HK-2 (cell line): Measurements from ENCODE around the gene GINS1.
A peak's percentile ranks its signal among the peaks of the same experiment; 100 is the strongest.
"Not testable (repeated sequence)": the region's sequence is repeated elsewhere in the genome, so short reads cannot be mapped to it uniquely, and the experiment has no call there.

ENCODE experiments used
- DNase-seq: peaks from one replicate; pipeline ENCODE4 v3.0.0-alpha.2; 2018; ENCODE audit not compliant: unreplicated experiment

The GINS1 gene

GRCh38 chr20:25453035-25453810 lies 45.8 kb downstream of the GINS1 start:
- peak; percentile 60 for DNase-seq

GRCh38 chr20:25454153-25454900 lies 46.9 kb downstream of the GINS1 start:
- no peak for DNase-seq

DNA sequence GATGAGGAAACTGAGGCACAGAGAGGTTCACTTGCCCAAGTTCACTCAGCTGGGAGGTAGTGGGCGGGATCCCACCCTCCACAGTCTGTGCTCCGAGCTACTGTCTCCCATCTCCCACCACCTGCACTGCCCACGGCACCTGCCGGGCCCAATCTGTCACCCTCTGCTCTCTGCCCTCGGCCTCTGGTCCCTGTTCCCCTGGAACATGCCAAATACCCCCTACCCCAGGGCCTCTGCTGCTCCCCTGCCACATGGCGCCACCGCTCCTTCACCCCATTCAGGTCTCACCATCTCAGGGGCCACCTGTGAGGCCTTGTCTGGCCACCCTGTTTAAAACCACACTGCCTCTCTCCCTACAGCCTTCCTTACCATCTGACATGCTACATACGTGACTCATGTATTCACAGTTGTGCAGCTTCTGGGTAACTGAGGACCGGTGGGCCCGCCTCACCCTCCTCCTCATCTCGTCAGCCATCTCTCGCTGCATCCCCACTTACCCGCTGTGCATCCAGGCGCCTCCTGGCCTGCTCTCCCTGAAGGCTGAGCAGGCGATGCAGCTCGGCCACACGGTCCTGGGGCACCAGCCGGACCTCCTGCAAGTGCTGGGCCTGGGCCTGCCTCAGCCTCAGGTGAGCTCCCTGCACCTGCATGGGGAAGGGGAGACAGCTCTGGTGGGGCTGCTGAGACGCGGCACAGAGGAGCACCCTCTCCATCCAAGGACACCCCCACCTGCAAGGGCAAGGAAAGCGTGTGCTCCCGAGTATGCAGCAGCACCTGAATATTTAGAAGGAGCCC lies 50.6 kb downstream of the GINS1 start:
- no peak for DNase-seq

DNA sequence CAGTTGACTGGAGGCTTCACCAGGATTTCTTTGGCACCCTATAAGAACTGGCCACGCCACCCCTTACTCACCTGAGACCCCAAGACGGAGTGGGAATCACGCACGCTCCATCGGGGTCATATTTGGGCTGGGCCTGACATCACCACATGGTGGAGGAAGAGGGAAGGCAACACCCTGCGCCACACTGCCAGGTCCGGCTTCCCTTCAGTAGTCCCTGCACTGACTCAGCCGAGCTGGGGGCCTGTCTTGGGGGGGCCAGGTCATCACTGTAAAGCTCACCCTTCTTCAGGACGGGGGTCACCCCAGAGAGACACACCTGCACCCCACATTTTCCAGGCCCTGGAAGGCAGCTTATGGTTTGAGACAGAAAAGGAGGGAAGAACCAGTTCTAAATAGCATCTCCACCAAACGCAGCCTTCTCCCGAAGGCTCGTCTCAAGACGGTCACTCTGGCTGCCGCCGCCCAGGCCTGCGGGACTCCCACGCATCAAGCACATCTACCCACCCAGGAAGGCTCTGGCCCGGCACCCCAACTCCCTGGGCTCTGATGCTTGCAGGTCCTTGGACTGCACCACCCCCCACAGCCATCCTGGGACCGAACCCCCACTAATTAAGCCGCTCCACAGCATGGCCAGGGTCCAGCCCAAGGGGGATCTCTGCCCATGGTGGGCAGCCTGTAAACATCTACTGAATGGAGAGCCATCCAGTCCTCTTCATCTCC lies 51.8 kb downstream of the GINS1 start:
- DNase-seq = no peak

- DNase-seq = no peak
Measured at GRCh38 chr20:25459916-25460535, 52.6 kb downstream of the GINS1 start.

DNA sequence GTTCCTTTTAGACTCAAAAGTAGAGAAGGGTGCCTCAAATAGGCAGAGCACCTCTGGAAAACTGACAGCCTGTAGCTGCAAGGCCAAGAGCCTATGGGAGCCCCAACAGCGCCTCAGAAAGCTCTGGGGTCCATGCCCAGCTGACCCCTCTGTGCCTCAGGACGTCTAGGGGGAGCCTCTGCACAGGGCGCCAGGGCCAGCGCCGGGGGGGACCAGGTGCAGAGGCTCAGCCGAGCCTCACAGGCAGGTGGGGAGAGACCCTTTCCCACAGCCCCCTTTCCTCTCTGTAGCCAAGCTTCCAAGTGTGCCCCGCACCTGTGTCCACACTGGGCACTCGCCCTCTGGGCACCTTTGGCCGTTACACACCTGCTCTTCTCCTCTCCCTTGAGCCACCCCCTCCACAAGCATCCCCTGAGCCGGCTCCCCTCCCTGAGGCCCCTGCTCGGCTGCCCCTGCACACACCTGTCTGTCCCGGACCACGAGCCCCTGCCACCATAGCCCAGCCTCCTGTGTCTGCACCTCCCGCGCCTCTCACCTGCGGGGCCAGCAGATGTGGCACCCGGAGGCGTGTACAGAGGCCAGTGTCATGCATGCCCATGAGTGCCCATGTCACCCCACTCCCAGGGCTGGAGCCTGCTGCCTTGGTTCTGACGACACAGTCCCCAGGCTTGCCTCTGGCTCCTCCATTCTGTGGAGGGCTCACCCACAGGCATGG lies 53.2 kb downstream of the GINS1 start:
- no peak for DNase-seq

DNA sequence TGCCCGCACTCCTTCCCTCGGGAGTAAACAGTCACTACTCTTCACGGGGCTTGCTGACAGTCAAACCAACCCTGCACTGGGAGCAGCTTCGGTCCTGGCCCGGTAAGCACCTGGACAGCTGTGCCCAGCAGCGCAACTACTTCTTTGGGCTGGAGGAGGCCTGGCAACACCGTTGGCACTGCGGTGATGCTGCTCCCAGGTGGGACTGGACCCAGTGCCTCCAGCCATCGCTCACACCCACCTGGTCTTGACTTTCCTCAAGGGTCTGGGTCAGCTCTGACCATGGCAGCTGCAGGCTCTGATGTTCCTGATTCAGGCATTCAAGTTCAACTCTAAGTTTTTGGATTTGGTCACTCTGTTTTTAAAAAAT lies 53.8 kb downstream of the GINS1 start:
- no peak for DNase-seq

GRCh38 chr20:25461786-25462545 lies 54.5 kb downstream of the GINS1 start:
- DNase-seq = no peak

DNA sequence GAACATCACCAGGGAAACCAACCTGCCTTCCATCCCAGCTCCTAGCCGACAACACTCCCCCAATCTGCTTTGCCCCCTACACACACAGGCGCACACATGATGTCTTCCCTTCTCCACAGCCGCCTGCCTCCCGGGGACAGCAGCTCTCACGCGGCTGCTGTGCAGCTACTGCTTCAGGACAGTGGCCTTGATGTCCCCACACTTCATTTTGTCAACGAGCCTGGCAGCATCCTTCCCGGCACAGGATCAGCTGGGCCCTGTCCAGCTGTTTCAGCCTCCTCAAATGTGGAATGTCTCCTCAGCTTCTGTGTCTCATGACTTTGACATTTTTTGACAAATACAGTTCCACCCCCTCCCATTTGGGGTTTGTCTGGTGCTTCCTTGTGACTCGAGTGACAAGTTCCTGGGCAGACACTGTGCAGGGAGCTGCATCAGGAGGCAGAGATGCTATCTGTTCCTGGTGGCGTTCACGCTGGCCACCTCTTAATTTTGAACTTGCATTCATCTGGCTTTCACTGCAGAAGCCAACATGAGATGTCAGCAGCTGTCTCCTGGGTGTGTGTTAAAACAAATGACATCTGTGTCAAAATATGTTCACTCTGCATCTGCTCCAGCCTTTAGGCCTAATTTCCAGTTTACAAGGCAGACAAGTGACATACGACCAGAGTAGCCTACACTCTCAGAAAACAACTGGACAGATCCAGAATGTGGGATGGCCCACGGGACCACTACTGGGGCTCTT lies 57.2 kb downstream of the GINS1 start:
- DNase-seq = no peak

DNA sequence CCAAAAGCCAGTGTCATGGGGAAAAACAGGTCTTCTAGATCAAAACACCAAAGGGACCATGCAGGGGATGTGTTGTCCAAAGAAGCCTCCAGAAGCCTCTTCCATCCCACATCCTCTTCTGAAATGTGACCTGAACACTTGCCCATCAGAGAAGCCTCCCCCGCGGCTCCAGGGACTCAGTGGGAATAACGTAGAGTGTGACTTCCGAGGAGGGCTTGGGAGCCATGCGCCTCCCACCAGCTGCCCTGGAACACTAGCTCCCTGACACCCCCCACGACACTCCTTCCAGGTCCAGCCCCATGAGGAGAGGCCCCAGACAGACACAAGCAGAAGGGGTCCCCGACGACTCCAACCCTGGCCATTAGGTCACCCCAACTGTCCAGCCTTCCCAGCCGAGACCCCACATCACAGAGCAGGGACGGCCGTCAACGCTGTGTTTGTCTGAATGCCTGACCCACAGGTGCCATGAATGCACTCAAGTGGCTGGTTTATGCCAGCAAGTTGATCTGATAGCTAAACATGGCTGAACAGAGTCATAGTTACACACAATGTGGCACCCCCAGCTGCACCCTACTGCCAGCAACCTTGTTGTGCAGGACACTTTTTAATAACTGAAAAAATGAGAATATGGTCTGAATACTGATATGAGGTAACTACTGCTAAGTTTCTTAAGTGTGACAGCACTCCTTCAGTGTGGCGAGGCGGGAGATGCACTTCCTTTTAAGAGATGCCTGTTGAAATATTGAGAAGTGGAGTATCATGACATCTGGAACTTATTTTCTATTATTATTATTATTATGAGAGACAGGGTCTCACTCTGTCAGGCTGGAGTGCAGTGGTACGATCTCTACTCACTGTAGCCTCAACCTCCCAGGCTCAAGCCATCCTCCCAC lies 58.0 kb downstream of the GINS1 start:
- DNase-seq = no peak

- no peak for DNase-seq
Measured at GRCh38 chr20:25466846-25467245, 59.4 kb downstream of the GINS1 start.

GRCh38 chr20:25467441-25467840 lies 60.0 kb downstream of the GINS1 start:
- DNase-seq = no peak

DNA sequence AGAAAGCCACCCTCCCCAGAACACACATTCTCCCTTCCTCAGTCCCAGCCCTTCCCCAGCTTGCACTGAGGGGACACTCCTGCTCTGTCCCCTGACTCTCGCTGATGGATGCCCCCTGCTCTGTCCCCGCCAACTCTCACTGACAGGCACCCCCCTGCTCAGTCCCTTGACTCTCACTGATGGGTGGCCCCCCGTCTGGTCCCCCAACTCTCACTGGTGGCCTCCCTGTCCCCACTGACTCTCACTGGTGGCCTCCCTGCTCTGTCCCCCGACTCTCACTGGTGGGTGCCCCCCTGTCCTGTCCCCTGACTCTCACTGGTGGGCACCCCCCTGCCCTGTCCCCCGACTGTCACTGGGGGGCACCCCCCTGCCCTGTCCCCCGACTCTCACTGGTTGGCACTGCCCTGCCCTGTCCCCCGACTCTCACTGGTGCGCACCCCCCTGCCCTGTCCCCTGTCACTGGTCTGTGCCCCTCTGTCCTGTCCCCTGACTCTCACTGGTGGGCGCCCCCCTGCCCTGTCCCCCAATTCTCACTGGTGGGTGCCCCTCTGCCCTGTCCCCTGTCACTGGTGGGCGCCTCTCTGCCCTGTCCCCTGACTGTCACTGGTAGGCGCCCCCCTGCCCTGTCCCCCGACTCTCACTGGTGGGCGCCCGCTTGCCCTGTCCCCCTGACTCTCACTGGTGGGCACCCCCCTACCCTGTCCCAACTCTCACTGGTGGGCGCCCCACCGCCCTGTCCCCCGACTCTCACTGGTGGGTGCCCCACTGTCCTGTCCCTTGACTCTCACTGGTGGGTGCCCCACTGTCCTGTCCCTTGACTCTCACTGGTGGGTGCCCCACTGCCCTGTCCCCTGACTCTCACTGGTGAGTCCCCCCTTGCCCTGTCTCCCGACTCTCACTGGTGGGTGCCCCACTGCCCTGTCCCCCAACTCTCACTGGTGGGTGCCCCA lies 60.9 kb downstream of the GINS1 start:
- DNase-seq = no peak

DNA sequence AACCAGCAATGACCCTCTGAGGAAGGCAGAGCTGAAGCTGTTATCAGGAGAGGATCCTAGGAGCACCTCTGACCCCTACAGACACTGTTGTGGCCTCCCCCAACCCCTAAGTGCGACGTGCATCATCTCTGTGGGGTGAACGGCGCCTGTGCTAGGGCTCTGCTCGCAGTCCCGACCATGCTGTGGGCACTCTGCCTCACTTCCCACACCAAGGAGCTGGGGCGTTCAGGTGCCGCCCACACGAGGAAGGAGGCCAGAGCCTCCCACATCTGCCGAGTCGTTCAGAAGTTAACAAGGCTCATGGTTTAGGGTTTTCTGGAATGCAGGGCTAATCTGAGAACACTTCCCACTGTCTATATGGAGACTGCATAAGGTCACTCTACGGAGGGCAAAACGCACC lies 62.1 kb downstream of the GINS1 start:
- DNase-seq = no peak

DNA sequence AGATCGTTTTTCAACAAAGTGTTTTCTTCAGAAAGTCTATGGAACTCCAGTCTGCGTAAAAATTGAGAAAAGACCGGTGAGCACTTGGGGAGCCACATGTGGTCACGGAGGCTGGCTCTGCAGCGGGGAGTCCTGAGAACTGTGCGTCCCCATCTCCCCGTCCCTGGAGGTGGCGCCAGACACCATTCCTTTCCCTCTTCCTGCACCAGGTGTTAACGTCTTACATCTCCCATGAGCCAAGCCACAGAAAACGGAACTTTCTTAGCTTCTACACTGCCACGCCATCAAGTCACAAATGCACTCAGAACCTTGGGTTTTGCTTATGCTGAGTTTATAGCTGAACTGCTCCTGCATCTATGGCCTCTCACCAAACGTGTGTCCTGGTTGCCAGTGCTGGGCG lies 62.6 kb downstream of the GINS1 start:
- peak; percentile 42 for DNase-seq

DNA sequence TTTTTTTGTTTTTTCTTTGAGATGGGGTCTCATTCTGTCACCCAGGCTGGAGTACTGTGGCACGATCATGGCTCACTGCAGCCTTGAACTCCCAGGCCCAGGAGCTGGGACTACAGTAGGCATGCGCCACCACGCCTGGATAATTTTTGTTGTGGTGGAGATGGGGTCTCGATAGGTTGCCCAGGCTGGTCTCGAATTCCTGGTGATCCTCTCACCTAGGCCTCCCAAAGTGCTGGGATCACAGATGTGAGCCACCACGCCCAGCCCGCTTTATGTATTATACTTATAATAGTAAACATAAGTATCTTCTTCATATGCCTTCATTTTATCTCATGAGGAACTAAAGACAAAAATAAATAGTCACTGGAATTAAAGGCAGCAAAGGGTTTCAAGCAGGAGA lies 63.5 kb downstream of the GINS1 start:
- DNase-seq = no peak

DNA sequence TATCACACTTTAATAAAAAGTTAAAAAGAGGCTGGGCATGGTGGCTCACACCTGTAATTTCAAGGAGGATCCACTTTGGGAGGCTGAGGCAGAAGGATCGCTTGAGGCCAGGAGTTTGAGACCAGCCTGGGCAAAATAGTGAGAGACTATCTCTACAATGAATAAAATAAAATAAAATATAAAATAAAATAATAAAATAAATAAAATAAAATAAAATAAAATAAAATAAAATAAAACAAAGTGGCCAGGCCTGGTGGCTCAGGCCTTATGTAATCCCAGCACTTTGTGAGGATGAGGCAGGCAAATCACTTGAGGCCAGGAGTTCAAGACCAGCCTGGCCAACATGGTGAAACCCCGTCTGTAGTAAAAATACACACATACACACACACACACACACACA lies 65.8 kb downstream of the GINS1 start:
- DNase-seq = not testable (repeated sequence)
